LHCN-M2 (cell line): ENCODE data around the gene FANCD2. TPM values are rescaled to one million over a fixed set of nuclear protein-coding genes. Genes with fewer than 3 reads are reported as not detected.
"Not testable (repeated sequence)": the region's sequence is repeated elsewhere in the genome, so short reads cannot be mapped to it uniquely, and the experiment has no call there.

Experiments used
- DNase-seq: peaks from one replicate; pipeline ENCODE4 v3.0.0-alpha.2; 2012; ENCODE audit warnings: low read depth
- total RNA-seq: library from RNA; depleted of rRNA; stranded (reverse); fragments of >200 nt; gene quantifications from 2 replicates; pipeline ENCODE4 v1.2.3, GENCODE V29; 2014

Gene FANCD2
- total RNA-seq, 1 experiment from 2014 or later: 32.9 TPM

- no peak for DNase-seq
Observed at GRCh38 chr3:10012106-10012505, 14.1 kb upstream of the FANCD2 start.

GRCh38 chr3:10015461-10015904, 10.8 kb upstream of the FANCD2 start:
- DNase-seq: peak; percentile 92

- peak; percentile 90 for DNase-seq
Observed at GRCh38 chr3:10017636-10018292, 8.5 kb upstream of the FANCD2 start.

GRCh38 chr3:10018806-10019205, 7.4 kb upstream of the FANCD2 start:
- DNase-seq: not testable (repeated sequence)

GRCh38 chr3:10019326-10019725, 6.9 kb upstream of the FANCD2 start:
- no peak for DNase-seq

- DNase-seq: no peak
Observed at GRCh38 chr3:10021856-10022775, 4.1 kb upstream of the FANCD2 start.

GRCh38 chr3:10023587-10024310, 2.5 kb upstream of the FANCD2 start:
- DNase-seq: peak; percentile 75

GRCh38 chr3:10025205-10026083, 793 bp upstream of the FANCD2 start:
- no peak for DNase-seq

GRCh38 chr3:10041034-10041433, 14.8 kb downstream of the FANCD2 start:
- DNase-seq: no peak

GRCh38 chr3:10047876-10048275, 21.6 kb downstream of the FANCD2 start:
- DNase-seq: no peak

- not testable (repeated sequence) for DNase-seq
Observed at GRCh38 chr3:10053054-10053453, 26.8 kb downstream of the FANCD2 start.

- DNase-seq: no peak
Observed at GRCh38 chr3:10055097-10055496, 28.9 kb downstream of the FANCD2 start.

- DNase-seq: not testable (repeated sequence)
Observed at GRCh38 chr3:10070077-10070476, 43.8 kb downstream of the FANCD2 start.

- DNase-seq: no peak
Observed at GRCh38 chr3:10074666-10075065, 48.4 kb downstream of the FANCD2 start.

- DNase-seq: no peak
Observed at GRCh38 chr3:10081871-10082270, 55.6 kb downstream of the FANCD2 start.

- no peak for DNase-seq
Observed at GRCh38 chr3:10085738-10086137, 59.5 kb downstream of the FANCD2 start.

GRCh38 chr3:10088256-10088655, 62.0 kb downstream of the FANCD2 start:
- no peak for DNase-seq

- DNase-seq: no peak
Observed at GRCh38 chr3:10090179-10090578, 63.9 kb downstream of the FANCD2 start.

GRCh38 chr3:10090774-10091173, 64.5 kb downstream of the FANCD2 start:
- not testable (repeated sequence) for DNase-seq

- DNase-seq: not testable (repeated sequence)
Observed at GRCh38 chr3:10091387-10091786, 65.2 kb downstream of the FANCD2 start.

GRCh38 chr3:10093678-10094077, 67.4 kb downstream of the FANCD2 start:
- no peak for DNase-seq
